EL (cell line): ENCODE data around the gene TOX2.

Experiments used
- DNase-seq: peaks from one replicate; pipeline ENCODE4 v3.0.0-alpha.2; 2016

The TOX2 gene

GRCh38 chr20:44113618-44114376 is 199.1 kb downstream of the TOX2 start:
- DNase-seq = no peak

- DNase-seq = no peak
These were observed 200.5 kb downstream of the TOX2 start for GRCh38 chr20:44115181-44115580.

- DNase-seq = no peak
These were observed 201.4 kb downstream of the TOX2 start for GRCh38 chr20:44115762-44116644.

- no peak for DNase-seq
These were observed 202.9 kb downstream of the TOX2 start for GRCh38 chr20:44117296-44118184.

GRCh38 chr20:44118185-44119033 is 203.8 kb downstream of the TOX2 start:
- DNase-seq = no peak
